GM12865 (cell line): ENCODE data around the gene COL6A1.

Experiments
- DNase-seq: peaks from one replicate; pipeline ENCODE4 v3.0.0; 2010; ENCODE audit warnings: low read depth
- H3K4me3 ChIP-seq: 2 replicates; pipeline ENCODE4 v1.5.1; 2011; ENCODE audit warnings: mild to moderate bottlenecking, low read depth, low read length, control low read depth
- CTCF ChIP-seq: IDR thresholded peaks from 2 replicates; pipeline ENCODE4 v1.5.1; 2011; ENCODE audit warnings: low read length, control low read depth, low read depth, inconsistent platforms; ENCODE audit not compliant: insufficient read depth; ENCODE audit errors: missing control alignments

Gene COL6A1

GRCh38 chr21:46017695-46018094 is 36.1 kb downstream of the COL6A1 start:
- no peak for DNase-seq
- H3K4me3 ChIP-seq: no peak overlapping the region
- TF ChIP-seq CTCF: no peak

GRCh38 chr21:46018615-46019014 is 37.0 kb downstream of the COL6A1 start:
- DNase-seq: no peak
- no peak for TF ChIP-seq CTCF
- H3K4me3 ChIP-seq: no peak overlapping the region

- TF ChIP-seq CTCF: no peak
- H3K4me3 ChIP-seq: no peak overlapping the region
- DNase-seq: no peak
These were observed 39.0 kb downstream of the COL6A1 start for GRCh38 chr21:46020581-46020980.

GRCh38 chr21:46021398-46021797 is 39.8 kb downstream of the COL6A1 start:
- TF ChIP-seq CTCF: no peak
- no peak overlapping the region for H3K4me3 ChIP-seq

GRCh38 chr21:46021978-46022544 is 40.5 kb downstream of the COL6A1 start:
- H3K4me3 ChIP-seq: no peak overlapping the region
- DNase-seq: no peak
- TF ChIP-seq CTCF: no peak

More at GRCh38 chr21:46021398-46021797, 39.8 kb downstream of the COL6A1 start:
- DNase-seq: no peak

- DNase-seq: no peak
- TF ChIP-seq CTCF: no peak
- H3K4me3 ChIP-seq: no peak overlapping the region
These were observed 41.3 kb downstream of the COL6A1 start for GRCh38 chr21:46022551-46023525.
